Endothelial cell of hepatic sinusoid (primary cell): Measurements from ENCODE around the gene R3HDM2.
"Not testable (repeated sequence)": the region's sequence is repeated elsewhere in the genome, so short reads cannot be mapped to it uniquely, and the experiment has no call there.

Experiments used
- in situ Hi-C: cut with HindIII; loops from 2 replicates; pipeline ENCODE4 v1.10.0; 2017; ENCODE audit warnings: low sequenced_read_pairs

Gene R3HDM2

GRCh38 chr12:57429473-57430111, 1.3 kb downstream of the R3HDM2 start:
- in situ Hi-C loops = no loop called here

- in situ Hi-C loops = no loop called here
These were observed 1.9 kb downstream of the R3HDM2 start for GRCh38 chr12:57428965-57429364.

- in situ Hi-C loops = not testable (repeated sequence)
These were observed 3.9 kb downstream of the R3HDM2 start for GRCh38 chr12:57426948-57427347.

GRCh38 chr12:57420482-57420881, 10.4 kb downstream of the R3HDM2 start:
- in situ Hi-C loops = no loop called here

GRCh38 chr12:57419495-57419894, 11.3 kb downstream of the R3HDM2 start:
- in situ Hi-C loops = no loop called here

GRCh38 chr12:57418255-57418654, 12.6 kb downstream of the R3HDM2 start:
- in situ Hi-C loops = no loop called here

GRCh38 chr12:57416039-57416996, 14.5 kb downstream of the R3HDM2 start:
- in situ Hi-C loops = no loop called here

GRCh38 chr12:57415088-57415487, 15.8 kb downstream of the R3HDM2 start:
- in situ Hi-C loops = no loop called here

GRCh38 chr12:57414160-57414559, 16.7 kb downstream of the R3HDM2 start:
- in situ Hi-C loops = not testable (repeated sequence)

- in situ Hi-C loops = no loop called here
These were observed 20.3 kb downstream of the R3HDM2 start for GRCh38 chr12:57410534-57410933.

- in situ Hi-C loops = no loop called here
These were observed 25.7 kb downstream of the R3HDM2 start for GRCh38 chr12:57404966-57405640.

GRCh38 chr12:57402156-57402555, 28.7 kb downstream of the R3HDM2 start:
- in situ Hi-C loops = not testable (repeated sequence)

GRCh38 chr12:57401165-57401564, 29.7 kb downstream of the R3HDM2 start:
- in situ Hi-C loops = no loop called here

- in situ Hi-C loops = not testable (repeated sequence)
These were observed 31.0 kb downstream of the R3HDM2 start for GRCh38 chr12:57399718-57400463.

GRCh38 chr12:57397441-57397840, 33.4 kb downstream of the R3HDM2 start:
- in situ Hi-C loops = no loop called here

GRCh38 chr12:57395121-57395520, 35.7 kb downstream of the R3HDM2 start:
- in situ Hi-C loops = no loop called here

- in situ Hi-C loops = no loop called here
These were observed 40.7 kb downstream of the R3HDM2 start for GRCh38 chr12:57390174-57390573.

GRCh38 chr12:57389033-57389432, 41.8 kb downstream of the R3HDM2 start:
- in situ Hi-C loops = no loop called here

GRCh38 chr12:57388425-57388824, 42.4 kb downstream of the R3HDM2 start:
- in situ Hi-C loops = no loop called here

- in situ Hi-C loops = no loop called here
These were observed 44.6 kb downstream of the R3HDM2 start for GRCh38 chr12:57386187-57386720.

GRCh38 chr12:57385586-57385985, 45.3 kb downstream of the R3HDM2 start:
- in situ Hi-C loops = no loop called here
